Liver (tissue), 9 donors: ENCODE data around the gene FSIP1. TPM values are rescaled to one million over a fixed set of nuclear protein-coding genes. Genes with fewer than 3 reads are reported as not detected.

Experiments
- DNase-seq: peaks from one replicate; pipeline ENCODE4 v3.0.0-alpha.2; 2017; ENCODE audit warnings: low spot score
- H3K27ac ChIP-seq, 2 donors: one replicate each; pipeline ENCODE4 v1.7.0; 2013; ENCODE audit warnings: inconsistent platforms in 2 of 2, low read length in 2 of 2, control low read depth in 1 of 2, low read depth in 1 of 2, mild to moderate bottlenecking in 1 of 2
- H3K27me3 ChIP-seq, 4 donors: one replicate each; pipeline versions ENCODE4 v1.6.1 to v1.7.0; 2013; ENCODE audit warnings: low read length in 3 of 4, inconsistent platforms in 1 of 4, mild to moderate bottlenecking in 1 of 4, moderate library complexity in 1 of 4; ENCODE audit not compliant: control insufficient read depth in 4 of 4, insufficient read depth in 4 of 4
- H3K36me3 ChIP-seq, 4 donors: one replicate each; pipeline versions ENCODE4 v1.6.1 to v1.7.0; 2013; ENCODE audit warnings: low read length in 3 of 4, mild to moderate bottlenecking in 3 of 4, low read depth in 1 of 4, moderate library complexity in 1 of 4; ENCODE audit not compliant: control insufficient read depth in 4 of 4, insufficient read depth in 3 of 4
- H3K4me1 ChIP-seq, 4 donors: one replicate each; pipeline versions ENCODE4 v1.6.1 to v1.7.0; 2013; ENCODE audit warnings: low read length in 3 of 4, mild to moderate bottlenecking in 3 of 4, moderate library complexity in 1 of 4; ENCODE audit not compliant: control insufficient read depth in 4 of 4, insufficient read depth in 4 of 4
- H3K4me3 ChIP-seq, 3 donors: one replicate each; pipeline versions ENCODE4 v1.6.1 to v1.7.0; 2013; ENCODE audit warnings: low read length in 3 of 3, control low read depth in 1 of 3, low read depth in 1 of 3, mild to moderate bottlenecking in 1 of 3
- H3K9ac ChIP-seq, 2 donors: one replicate each; pipeline ENCODE4 v1.7.0; 2013; ENCODE audit warnings: low read length in 2 of 2, mild to moderate bottlenecking in 2 of 2, moderate library complexity in 2 of 2, control low read depth in 1 of 2, low read depth in 1 of 2
- H3K9me3 ChIP-seq, 4 donors: one replicate each; pipeline versions ENCODE4 v1.6.1 to v1.7.0; 2013; ENCODE audit warnings: low read length in 3 of 4; ENCODE audit not compliant: control insufficient read depth in 4 of 4
- EGR1 ChIP-seq, 2 donors: IDR thresholded peaks; 2 replicates each; pipeline ENCODE4 v1.6.1; 2016 to 2018; ENCODE audit warnings: antibody characterized with exemption in 2 of 2, low read depth in 2 of 2
- FOXA1 ChIP-seq: IDR thresholded peaks from 2 replicates; pipeline ENCODE4 v1.6.1; 2016; ENCODE audit warnings: antibody characterized with exemption
- FOXA2 ChIP-seq: IDR thresholded peaks from 2 replicates; pipeline ENCODE4 v1.6.1; 2016; ENCODE audit warnings: antibody characterized with exemption
- GABPA ChIP-seq, 2 donors: IDR thresholded peaks in 1 of 2; conservative IDR thresholded peaks in 1 of 2; 2 replicates each; pipeline ENCODE4 v1.6.1; 2016; ENCODE audit warnings: antibody characterized with exemption in 2 of 2, mild to moderate bottlenecking in 1 of 2, moderate library complexity in 1 of 2
- HNF4A ChIP-seq, 2 donors: conservative IDR thresholded peaks; 2 replicates each; pipeline ENCODE4 v1.6.1; 2016; ENCODE audit warnings: antibody characterized with exemption in 2 of 2, mild to moderate bottlenecking in 2 of 2
- HNF4G ChIP-seq: IDR thresholded peaks from 2 replicates; pipeline ENCODE4 v1.6.1; 2016; ENCODE audit warnings: antibody characterized with exemption
- JUND ChIP-seq, 2 donors: IDR thresholded peaks; 2 replicates each; pipeline ENCODE4 v1.6.1; 2016; ENCODE audit warnings: antibody characterized with exemption in 2 of 2
- NR2F2 ChIP-seq: IDR thresholded peaks from 2 replicates; pipeline ENCODE4 v1.6.1; 2016; ENCODE audit warnings: antibody characterized with exemption
- RAD21 ChIP-seq, 2 donors: IDR thresholded peaks; 2 replicates each; pipeline ENCODE4 v1.6.1; 2016; ENCODE audit warnings: antibody characterized with exemption in 2 of 2, mild to moderate bottlenecking in 2 of 2
- RXRA ChIP-seq, 2 donors: IDR thresholded peaks; 2 replicates each; pipeline ENCODE4 v1.6.1; 2017 to 2018; ENCODE audit warnings: antibody characterized with exemption in 2 of 2, mild to moderate bottlenecking in 1 of 2
- SP1 ChIP-seq: IDR thresholded peaks from 2 replicates; pipeline ENCODE4 v1.6.1; 2018; ENCODE audit warnings: antibody characterized with exemption, mild to moderate bottlenecking
- TAF1 ChIP-seq: conservative IDR thresholded peaks from 2 replicates; pipeline ENCODE4 v1.6.1; 2016; ENCODE audit warnings: antibody characterized with exemption, mild to moderate bottlenecking
- YY1 ChIP-seq: IDR thresholded peaks from 2 replicates; pipeline ENCODE4 v1.6.1; 2016; ENCODE audit warnings: antibody characterized with exemption, mild to moderate bottlenecking
- WGBS: extraction: QIAGEN DNeasy Blood & Tissue Kit; methylation state at CpG from one replicate; pipeline ENCODE4 v1.1.7; 2013; 5-methylcytosine and 5-hydroxymethylcytosine counted together
- polyA plus RNA-seq, 2 donors: library from polyadenylated mRNA; stranded (reverse) in 1 of 2; unstranded in 1 of 2; fragments of 200-250 nt in 1 of 2; fragments of >200 nt in 1 of 2; fragmentation: Nextera tagmentation in 1 of 2; extraction: Ambion mirVana in 1 of 2; gene quantifications; one replicate each; pipeline versions ENCODE4 v1.2.1 to v1.2.3, GENCODE V29; 2013 to 2015
- total RNA-seq, 2 donors: library from RNA; depleted of rRNA; stranded (reverse); fragments of >200 nt; gene quantifications; one replicate each; pipeline ENCODE4 v1.2.3, GENCODE V29; 2014
- TF ChIP-seq, protein P1 (sequence below): IDR thresholded peaks from 2 replicates; pipeline ENCODE4 v1.6.1; 2016; ENCODE audit warnings: antibody characterized with exemption, mild to moderate bottlenecking
- TF ChIP-seq, protein P2 (sequence below): IDR thresholded peaks from 2 replicates; pipeline ENCODE4 v1.6.1; 2016; ENCODE audit warnings: antibody characterized with exemption
- TF ChIP-seq, protein P3 (sequence below): IDR thresholded peaks from 2 replicates; pipeline ENCODE4 v1.6.1; 2016; ENCODE audit warnings: antibody characterized with exemption
- TF ChIP-seq, protein P4 (sequence below): fragments of 150-350 bp; IDR thresholded peaks from 2 replicates; pipeline ENCODE4 v1.5.1; 2017; ENCODE audit warnings: improper control_type of control experiment, low read depth, low read length; ENCODE audit not compliant: missing input control
- TF ChIP-seq, protein P5 (sequence below): IDR thresholded peaks from 2 replicates; pipeline ENCODE4 v1.6.1; 2016; ENCODE audit warnings: antibody characterized with exemption
- donor health status: healthy.
- donor health status: healthy.
- donor health status: healthy.
- donor health status: healthy.
- donor health status: healthy.

FSIP1 gene
- total and polyA plus RNA-seq, 4 donors = 0.05 to 0.29 (median 0.13) TPM

DNA sequence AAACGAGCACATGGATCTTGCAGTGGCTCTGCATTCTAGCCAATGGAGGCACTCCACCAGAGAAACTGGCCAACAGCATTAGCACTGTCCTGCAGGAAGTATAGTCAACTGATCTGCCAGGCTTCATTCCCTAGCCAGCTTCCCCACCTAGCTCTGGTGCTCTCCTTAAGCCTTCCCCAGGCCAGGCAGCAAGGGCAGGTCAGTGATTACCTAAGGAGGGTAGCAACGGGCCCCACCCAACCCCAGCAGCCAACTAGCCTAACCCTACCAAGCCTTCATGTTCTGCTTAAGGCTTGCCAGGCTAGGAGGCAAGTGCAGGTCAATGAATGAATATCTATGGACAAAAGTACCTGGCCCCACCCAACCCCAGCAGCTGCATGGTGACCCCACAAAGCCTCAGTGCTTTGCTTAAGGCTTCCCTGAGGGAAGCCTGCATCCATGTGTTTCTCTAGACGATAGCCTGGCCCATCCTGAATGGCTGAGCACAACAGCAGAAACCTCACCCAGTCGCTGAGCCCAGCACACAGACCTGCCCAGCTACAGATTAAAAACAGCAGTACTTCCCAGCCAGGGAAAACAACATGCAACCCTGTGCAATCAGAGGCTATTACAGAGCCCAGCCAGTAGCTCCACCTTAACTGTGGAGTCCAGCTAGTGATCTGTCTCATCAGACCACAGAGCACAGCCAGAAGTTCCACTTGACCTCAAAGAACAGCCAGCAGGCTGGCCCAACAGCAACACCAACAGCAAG, 173.3 kb downstream of the FSIP1 start:
- H3K36me3 ChIP-seq = no peaks in the 10 kb centered on the region
- no peak overlapping the region for H3K27ac ChIP-seq
- H3K4me3 ChIP-seq = no peak overlapping the region
- H3K9ac ChIP-seq = no peak overlapping the region
- H3K9me3 ChIP-seq = peaks cover 3 to 19% (median 7%) of the 10 kb centered on the region in 4 donors
- no peak for DNase-seq
- 71% methylated on average over 4 of the region's 4 CpGs for WGBS
- H3K4me1 ChIP-seq = no peaks in the 10 kb centered on the region
- no peaks in the 10 kb centered on the region for H3K27me3 ChIP-seq
- TF ChIP-seq, protein P1, sequence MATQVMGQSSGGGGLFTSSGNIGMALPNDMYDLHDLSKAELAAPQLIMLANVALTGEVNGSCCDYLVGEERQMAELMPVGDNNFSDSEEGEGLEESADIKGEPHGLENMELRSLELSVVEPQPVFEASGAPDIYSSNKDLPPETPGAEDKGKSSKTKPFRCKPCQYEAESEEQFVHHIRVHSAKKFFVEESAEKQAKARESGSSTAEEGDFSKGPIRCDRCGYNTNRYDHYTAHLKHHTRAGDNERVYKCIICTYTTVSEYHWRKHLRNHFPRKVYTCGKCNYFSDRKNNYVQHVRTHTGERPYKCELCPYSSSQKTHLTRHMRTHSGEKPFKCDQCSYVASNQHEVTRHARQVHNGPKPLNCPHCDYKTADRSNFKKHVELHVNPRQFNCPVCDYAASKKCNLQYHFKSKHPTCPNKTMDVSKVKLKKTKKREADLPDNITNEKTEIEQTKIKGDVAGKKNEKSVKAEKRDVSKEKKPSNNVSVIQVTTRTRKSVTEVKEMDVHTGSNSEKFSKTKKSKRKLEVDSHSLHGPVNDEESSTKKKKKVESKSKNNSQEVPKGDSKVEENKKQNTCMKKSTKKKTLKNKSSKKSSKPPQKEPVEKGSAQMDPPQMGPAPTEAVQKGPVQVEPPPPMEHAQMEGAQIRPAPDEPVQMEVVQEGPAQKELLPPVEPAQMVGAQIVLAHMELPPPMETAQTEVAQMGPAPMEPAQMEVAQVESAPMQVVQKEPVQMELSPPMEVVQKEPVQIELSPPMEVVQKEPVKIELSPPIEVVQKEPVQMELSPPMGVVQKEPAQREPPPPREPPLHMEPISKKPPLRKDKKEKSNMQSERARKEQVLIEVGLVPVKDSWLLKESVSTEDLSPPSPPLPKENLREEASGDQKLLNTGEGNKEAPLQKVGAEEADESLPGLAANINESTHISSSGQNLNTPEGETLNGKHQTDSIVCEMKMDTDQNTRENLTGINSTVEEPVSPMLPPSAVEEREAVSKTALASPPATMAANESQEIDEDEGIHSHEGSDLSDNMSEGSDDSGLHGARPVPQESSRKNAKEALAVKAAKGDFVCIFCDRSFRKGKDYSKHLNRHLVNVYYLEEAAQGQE = no peak
- TF ChIP-seq YY1 (no peak), RXRA (IDR thresholded peaks at IDR 0.05) (no peak), NR2F2 (no peak), FOXA2 (no peak), TAF1 (no peak), HNF4A (conservative IDR thresholded peaks at IDR 0.05) (no peak), EGR1 (IDR thresholded peaks at IDR 0.05; ENCODE audit: low read depth in 2 of 2) (no peak), GABPA (IDR thresholded peaks at IDR 0.05 in 1 of 2, conservative IDR thresholded peaks at IDR 0.05 in 1 of 2) (no peak), JUND (IDR thresholded peaks at IDR 0.05) (no peak), RAD21 (IDR thresholded peaks at IDR 0.05) (no peak), FOXA1 (no peak), HNF4G (no peak), SP1 (no peak)
- TF ChIP-seq, protein P2, sequence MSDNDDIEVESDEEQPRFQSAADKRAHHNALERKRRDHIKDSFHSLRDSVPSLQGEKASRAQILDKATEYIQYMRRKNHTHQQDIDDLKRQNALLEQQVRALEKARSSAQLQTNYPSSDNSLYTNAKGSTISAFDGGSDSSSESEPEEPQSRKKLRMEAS = no peak
- TF ChIP-seq, protein P3, sequence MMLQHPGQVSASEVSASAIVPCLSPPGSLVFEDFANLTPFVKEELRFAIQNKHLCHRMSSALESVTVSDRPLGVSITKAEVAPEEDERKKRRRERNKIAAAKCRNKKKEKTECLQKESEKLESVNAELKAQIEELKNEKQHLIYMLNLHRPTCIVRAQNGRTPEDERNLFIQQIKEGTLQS = no peak
- TF ChIP-seq, protein P4, sequence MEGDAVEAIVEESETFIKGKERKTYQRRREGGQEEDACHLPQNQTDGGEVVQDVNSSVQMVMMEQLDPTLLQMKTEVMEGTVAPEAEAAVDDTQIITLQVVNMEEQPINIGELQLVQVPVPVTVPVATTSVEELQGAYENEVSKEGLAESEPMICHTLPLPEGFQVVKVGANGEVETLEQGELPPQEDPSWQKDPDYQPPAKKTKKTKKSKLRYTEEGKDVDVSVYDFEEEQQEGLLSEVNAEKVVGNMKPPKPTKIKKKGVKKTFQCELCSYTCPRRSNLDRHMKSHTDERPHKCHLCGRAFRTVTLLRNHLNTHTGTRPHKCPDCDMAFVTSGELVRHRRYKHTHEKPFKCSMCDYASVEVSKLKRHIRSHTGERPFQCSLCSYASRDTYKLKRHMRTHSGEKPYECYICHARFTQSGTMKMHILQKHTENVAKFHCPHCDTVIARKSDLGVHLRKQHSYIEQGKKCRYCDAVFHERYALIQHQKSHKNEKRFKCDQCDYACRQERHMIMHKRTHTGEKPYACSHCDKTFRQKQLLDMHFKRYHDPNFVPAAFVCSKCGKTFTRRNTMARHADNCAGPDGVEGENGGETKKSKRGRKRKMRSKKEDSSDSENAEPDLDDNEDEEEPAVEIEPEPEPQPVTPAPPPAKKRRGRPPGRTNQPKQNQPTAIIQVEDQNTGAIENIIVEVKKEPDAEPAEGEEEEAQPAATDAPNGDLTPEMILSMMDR = no peak
- TF ChIP-seq, protein P5, sequence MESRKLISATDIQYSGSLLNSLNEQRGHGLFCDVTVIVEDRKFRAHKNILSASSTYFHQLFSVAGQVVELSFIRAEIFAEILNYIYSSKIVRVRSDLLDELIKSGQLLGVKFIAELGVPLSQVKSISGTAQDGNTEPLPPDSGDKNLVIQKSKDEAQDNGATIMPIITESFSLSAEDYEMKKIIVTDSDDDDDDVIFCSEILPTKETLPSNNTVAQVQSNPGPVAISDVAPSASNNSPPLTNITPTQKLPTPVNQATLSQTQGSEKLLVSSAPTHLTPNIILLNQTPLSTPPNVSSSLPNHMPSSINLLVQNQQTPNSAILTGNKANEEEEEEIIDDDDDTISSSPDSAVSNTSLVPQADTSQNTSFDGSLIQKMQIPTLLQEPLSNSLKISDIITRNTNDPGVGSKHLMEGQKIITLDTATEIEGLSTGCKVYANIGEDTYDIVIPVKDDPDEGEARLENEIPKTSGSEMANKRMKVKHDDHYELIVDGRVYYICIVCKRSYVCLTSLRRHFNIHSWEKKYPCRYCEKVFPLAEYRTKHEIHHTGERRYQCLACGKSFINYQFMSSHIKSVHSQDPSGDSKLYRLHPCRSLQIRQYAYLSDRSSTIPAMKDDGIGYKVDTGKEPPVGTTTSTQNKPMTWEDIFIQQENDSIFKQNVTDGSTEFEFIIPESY = no peak
